ENCODE results near the gene OR8G5.

DNA sequence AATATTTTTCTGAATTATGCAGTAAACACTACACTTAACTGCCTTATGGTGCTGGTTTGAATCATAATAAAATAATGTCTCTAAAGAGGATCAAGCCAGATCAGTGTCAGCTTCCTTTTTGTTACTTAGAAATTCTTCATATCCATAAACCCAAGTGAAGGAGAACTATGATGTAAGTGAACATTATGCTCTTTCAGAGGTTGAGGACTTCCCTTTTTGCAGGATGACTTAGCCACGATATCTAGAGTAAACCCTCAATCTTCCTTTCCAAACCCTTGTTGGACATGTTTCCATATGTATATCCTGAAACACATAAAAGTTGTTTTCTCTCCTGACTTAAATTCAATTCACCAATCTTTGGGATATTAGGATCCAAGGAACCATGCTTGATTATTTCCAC, 38.5 kb downstream of the OR8G5 start:
- TF ChIP-seq EZH2 (IDR thresholded peaks at IDR 0.05; ENCODE audit: low read depth, unreplicated experiment) (no peak), EZH2phosphoT487 (IDR thresholded peaks at IDR 0.05; ENCODE audit: unreplicated experiment) (no peak), POLR2AphosphoS5 (IDR thresholded peaks at IDR 0.05; ENCODE audit: low read depth) (no peak)
- TF ChIP-seq, protein P1, sequence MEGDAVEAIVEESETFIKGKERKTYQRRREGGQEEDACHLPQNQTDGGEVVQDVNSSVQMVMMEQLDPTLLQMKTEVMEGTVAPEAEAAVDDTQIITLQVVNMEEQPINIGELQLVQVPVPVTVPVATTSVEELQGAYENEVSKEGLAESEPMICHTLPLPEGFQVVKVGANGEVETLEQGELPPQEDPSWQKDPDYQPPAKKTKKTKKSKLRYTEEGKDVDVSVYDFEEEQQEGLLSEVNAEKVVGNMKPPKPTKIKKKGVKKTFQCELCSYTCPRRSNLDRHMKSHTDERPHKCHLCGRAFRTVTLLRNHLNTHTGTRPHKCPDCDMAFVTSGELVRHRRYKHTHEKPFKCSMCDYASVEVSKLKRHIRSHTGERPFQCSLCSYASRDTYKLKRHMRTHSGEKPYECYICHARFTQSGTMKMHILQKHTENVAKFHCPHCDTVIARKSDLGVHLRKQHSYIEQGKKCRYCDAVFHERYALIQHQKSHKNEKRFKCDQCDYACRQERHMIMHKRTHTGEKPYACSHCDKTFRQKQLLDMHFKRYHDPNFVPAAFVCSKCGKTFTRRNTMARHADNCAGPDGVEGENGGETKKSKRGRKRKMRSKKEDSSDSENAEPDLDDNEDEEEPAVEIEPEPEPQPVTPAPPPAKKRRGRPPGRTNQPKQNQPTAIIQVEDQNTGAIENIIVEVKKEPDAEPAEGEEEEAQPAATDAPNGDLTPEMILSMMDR (conservative IDR thresholded peaks at IDR 0.05; ENCODE audit: low read depth in 2 of 2): no peak
- TF ChIP-seq, protein P2, sequence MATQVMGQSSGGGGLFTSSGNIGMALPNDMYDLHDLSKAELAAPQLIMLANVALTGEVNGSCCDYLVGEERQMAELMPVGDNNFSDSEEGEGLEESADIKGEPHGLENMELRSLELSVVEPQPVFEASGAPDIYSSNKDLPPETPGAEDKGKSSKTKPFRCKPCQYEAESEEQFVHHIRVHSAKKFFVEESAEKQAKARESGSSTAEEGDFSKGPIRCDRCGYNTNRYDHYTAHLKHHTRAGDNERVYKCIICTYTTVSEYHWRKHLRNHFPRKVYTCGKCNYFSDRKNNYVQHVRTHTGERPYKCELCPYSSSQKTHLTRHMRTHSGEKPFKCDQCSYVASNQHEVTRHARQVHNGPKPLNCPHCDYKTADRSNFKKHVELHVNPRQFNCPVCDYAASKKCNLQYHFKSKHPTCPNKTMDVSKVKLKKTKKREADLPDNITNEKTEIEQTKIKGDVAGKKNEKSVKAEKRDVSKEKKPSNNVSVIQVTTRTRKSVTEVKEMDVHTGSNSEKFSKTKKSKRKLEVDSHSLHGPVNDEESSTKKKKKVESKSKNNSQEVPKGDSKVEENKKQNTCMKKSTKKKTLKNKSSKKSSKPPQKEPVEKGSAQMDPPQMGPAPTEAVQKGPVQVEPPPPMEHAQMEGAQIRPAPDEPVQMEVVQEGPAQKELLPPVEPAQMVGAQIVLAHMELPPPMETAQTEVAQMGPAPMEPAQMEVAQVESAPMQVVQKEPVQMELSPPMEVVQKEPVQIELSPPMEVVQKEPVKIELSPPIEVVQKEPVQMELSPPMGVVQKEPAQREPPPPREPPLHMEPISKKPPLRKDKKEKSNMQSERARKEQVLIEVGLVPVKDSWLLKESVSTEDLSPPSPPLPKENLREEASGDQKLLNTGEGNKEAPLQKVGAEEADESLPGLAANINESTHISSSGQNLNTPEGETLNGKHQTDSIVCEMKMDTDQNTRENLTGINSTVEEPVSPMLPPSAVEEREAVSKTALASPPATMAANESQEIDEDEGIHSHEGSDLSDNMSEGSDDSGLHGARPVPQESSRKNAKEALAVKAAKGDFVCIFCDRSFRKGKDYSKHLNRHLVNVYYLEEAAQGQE (IDR thresholded peaks at IDR 0.05; ENCODE audit: unreplicated experiment): no peak
